GM12878 (cell line): ENCODE results near the gene MED13L.

ENCODE experiments used
- CBX3 ChIP-seq: fragments of 200-600 bp; sonication (generic); IDR thresholded peaks from 2 replicates; pipeline ENCODE4 v1.6.1; 2016; ENCODE audit warnings: low read depth, borderline replicate concordance
- TF ChIP-seq, protein P1 (sequence below), 3 experiments: IDR thresholded peaks in 2 of 3; conservative IDR thresholded peaks in 1 of 3; 2 replicates each; pipeline ENCODE4 v1.5.1; 2011; ENCODE audit warnings: low read depth in 3 of 3, low read length in 3 of 3, mild to moderate bottlenecking in 3 of 3, control low read depth in 2 of 3, moderate library complexity in 2 of 3, inconsistent platforms in 1 of 3, mixed read lengths in 1 of 3; ENCODE audit not compliant: control insufficient read depth in 2 of 3, insufficient read depth in 1 of 3; ENCODE audit errors: extremely low read depth in 1 of 3

DNA sequence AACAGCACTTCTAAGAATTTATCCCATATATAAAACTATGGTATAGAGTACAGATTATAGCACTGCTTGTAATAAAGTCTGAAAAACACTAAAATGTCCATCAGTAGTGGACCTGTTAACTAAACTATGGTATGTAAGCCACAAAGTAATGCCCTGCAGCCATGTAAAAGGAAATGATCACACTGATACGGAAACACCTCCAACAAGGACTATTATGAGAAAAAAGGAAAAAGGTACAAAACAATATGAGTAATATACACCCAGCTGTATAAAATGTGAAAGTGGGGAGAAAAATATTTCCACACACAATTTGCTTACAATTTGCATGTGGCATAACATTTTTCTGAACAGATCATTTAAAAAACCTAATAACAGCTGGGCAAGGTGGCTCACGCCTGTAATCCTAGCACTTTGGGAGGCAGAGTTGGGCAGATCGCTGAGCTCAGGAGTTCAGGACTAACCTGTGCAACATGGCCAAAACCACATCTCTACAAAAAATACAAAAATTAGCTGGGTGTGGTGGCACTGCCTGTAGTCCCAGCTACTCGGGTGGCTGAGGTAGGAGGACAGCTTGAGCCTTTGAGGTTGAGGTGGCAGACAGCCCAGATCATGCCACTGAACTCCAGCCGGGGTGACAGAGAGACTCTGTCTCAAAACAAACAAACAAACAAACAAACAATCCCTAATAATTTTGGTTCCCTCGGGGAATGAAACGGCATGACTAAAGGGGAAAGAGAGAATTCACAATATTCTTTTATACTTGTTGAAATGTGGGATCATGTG, 250.5 kb downstream of the MED13L start:
- TF ChIP-seq, protein P1, sequence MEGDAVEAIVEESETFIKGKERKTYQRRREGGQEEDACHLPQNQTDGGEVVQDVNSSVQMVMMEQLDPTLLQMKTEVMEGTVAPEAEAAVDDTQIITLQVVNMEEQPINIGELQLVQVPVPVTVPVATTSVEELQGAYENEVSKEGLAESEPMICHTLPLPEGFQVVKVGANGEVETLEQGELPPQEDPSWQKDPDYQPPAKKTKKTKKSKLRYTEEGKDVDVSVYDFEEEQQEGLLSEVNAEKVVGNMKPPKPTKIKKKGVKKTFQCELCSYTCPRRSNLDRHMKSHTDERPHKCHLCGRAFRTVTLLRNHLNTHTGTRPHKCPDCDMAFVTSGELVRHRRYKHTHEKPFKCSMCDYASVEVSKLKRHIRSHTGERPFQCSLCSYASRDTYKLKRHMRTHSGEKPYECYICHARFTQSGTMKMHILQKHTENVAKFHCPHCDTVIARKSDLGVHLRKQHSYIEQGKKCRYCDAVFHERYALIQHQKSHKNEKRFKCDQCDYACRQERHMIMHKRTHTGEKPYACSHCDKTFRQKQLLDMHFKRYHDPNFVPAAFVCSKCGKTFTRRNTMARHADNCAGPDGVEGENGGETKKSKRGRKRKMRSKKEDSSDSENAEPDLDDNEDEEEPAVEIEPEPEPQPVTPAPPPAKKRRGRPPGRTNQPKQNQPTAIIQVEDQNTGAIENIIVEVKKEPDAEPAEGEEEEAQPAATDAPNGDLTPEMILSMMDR (IDR thresholded peaks at IDR 0.05 in 2 of 3, conservative IDR thresholded peaks at IDR 0.05 in 1 of 3; ENCODE audit: control insufficient read depth in 2 of 3, extremely low read depth in 1 of 3, insufficient read depth in 1 of 3, low read depth in 3 of 3, low read length in 3 of 3) = no peak
- TF ChIP-seq CBX3 = no peak
